ENCODE results near the gene RFTN1.

- TF ChIP-seq CTCF (conservative IDR thresholded peaks at IDR 0.05; ENCODE audit: low read length) (no peak), EZH2phosphoT487 (IDR thresholded peaks at IDR 0.05; ENCODE audit: borderline replicate concordance) (no peak)
Observed at GRCh38 chr3:16477056-16477455, 36.4 kb downstream of the RFTN1 start.

All from Loucy (cell line).